OCI-LY1 (cell line): ENCODE measurements around the gene MUC13.

Experiments used
- H2AFZ ChIP-seq: fragments of 200-600 bp; sonication (generic), shearing (Covaris generic); 2 replicates; pipeline ENCODE4 v1.6.0; 2014; ENCODE audit warnings: antibody characterized with exemption, mild to moderate bottlenecking, low read length
- H3F3A ChIP-seq: fragments of 200-600 bp; sonication (generic), shearing (Covaris generic); 2 replicates; pipeline ENCODE4 v1.6.0; 2014; ENCODE audit warnings: mild to moderate bottlenecking, antibody characterized with exemption, low read length, moderate library complexity; ENCODE audit not compliant: insufficient read depth
- H3K27ac ChIP-seq: fragments of 200-600 bp; sonication (generic); 2 replicates; pipeline ENCODE4 v1.5.1; 2014; ENCODE audit warnings: low read length, mixed run types, mild to moderate bottlenecking, low read depth; ENCODE audit not compliant: poor library complexity, severe bottlenecking
- H3K27me3 ChIP-seq: fragments of 200-600 bp; sonication (generic); 2 replicates; pipeline ENCODE4 v1.6.0; 2014; ENCODE audit warnings: antibody characterized with exemption, mild to moderate bottlenecking, low read length, moderate library complexity; ENCODE audit not compliant: insufficient read depth
- H3K36me3 ChIP-seq: fragments of 200-600 bp; sonication (generic); 2 replicates; pipeline ENCODE4 v1.6.1; 2014; ENCODE audit warnings: mild to moderate bottlenecking, antibody characterized with exemption, low read length, moderate library complexity, mixed read lengths; ENCODE audit not compliant: insufficient read depth
- H3K4me1 ChIP-seq: fragments of 200-600 bp; sonication (generic); 2 replicates; pipeline ENCODE4 v1.5.1; 2014; ENCODE audit warnings: mild to moderate bottlenecking, low read length, moderate library complexity; ENCODE audit not compliant: insufficient read depth, severe bottlenecking
- H3K4me2 ChIP-seq: fragments of 200-600 bp; sonication (generic), shearing (Covaris generic); 2 replicates; pipeline ENCODE4 v1.6.1; 2014; ENCODE audit warnings: low read length
- H3K4me3 ChIP-seq: fragments of 200-600 bp; sonication (generic); 2 replicates; pipeline ENCODE4 v1.5.1; 2014; ENCODE audit warnings: low read length, low read depth, mild to moderate bottlenecking, mixed read lengths; ENCODE audit not compliant: poor library complexity, severe bottlenecking
- H3K79me2 ChIP-seq: fragments of 200-600 bp; shearing (Covaris generic); 2 replicates; pipeline ENCODE4 v1.6.1; 2016; ENCODE audit warnings: mixed run types, low read length, mixed read lengths; ENCODE audit not compliant: insufficient read depth
- H3K9ac ChIP-seq: fragments of 200-600 bp; sonication (generic), shearing (Covaris generic); 2 replicates; pipeline ENCODE4 v1.6.1; 2014; ENCODE audit warnings: mild to moderate bottlenecking, low read length, mixed read lengths
- H3K9me2 ChIP-seq: fragments of 200-600 bp; sonication (generic), shearing (Covaris generic); 2 replicates; pipeline ENCODE4 v1.6.1; 2014; ENCODE audit warnings: low read depth, mild to moderate bottlenecking, low read length, mixed read lengths
- H3K9me3 ChIP-seq: fragments of 200-600 bp; shearing (Covaris generic); 2 replicates; pipeline ENCODE4 v1.6.1; 2014; ENCODE audit warnings: low read length, mixed read lengths
- H4K20me1 ChIP-seq: fragments of 200-600 bp; sonication (generic), shearing (Covaris generic); 2 replicates; pipeline ENCODE4 v1.6.0; 2016; ENCODE audit warnings: mild to moderate bottlenecking, low read length; ENCODE audit not compliant: insufficient read depth
- EZH2 ChIP-seq: fragments of 200-600 bp; sonication (generic), shearing (Covaris generic); IDR thresholded peaks from 2 replicates; pipeline ENCODE4 v1.8.0; 2017; ENCODE audit warnings: borderline replicate concordance, mixed run types, mild to moderate bottlenecking, antibody characterized with exemption, low read length, moderate library complexity, mixed read lengths
- TF ChIP-seq, protein P1 (sequence below): fragments of 200-600 bp; sonication (generic), shearing (Covaris generic); IDR thresholded peaks from 2 replicates; pipeline ENCODE4 v1.5.1; 2017; ENCODE audit warnings: mild to moderate bottlenecking, antibody characterized with exemption, low read length, moderate library complexity, mixed read lengths

Gene MUC13

DNA sequence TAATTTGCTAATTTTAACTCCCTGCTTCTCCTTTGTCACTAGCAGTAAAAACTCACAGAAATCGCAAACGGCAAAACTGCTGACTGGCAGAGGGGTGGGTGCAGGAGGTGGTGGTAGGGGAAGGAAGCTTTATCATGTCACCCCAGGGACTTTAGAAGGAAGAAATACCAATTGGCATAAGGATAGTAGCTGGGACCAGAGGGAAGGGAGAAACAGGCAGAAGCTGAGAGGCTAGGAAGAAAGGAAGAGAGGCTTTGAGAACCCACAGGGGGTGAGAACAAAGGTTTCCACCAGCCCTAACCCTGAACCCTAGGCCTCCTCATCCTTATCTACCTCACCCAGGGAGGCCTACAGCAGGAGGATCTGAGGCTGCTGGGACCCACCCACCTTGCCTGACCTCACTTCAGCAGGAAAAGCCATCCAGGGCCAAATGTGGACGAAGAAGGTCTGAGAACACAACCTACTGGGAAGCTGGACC, 58.1 kb downstream of the MUC13 start:
- no peak overlapping the region for H3K9ac ChIP-seq
- H4K20me1 ChIP-seq: no peaks in the 10 kb centered on the region
- H3K4me1 ChIP-seq: no peaks in the 10 kb centered on the region
- no peak overlapping the region for H2AFZ ChIP-seq
- H3K9me3 ChIP-seq: no peaks in the 10 kb centered on the region
- H3K27me3 ChIP-seq: 0 out of 2 replicates have a peak, but pooled peaks cover 3% of the 10 kb centered on the region
- no peak overlapping the region for H3K4me2 ChIP-seq
- no peaks in the 10 kb centered on the region for H3K79me2 ChIP-seq
- no peak overlapping the region for H3K27ac ChIP-seq
- TF ChIP-seq EZH2: no peak
- TF ChIP-seq, protein P1, sequence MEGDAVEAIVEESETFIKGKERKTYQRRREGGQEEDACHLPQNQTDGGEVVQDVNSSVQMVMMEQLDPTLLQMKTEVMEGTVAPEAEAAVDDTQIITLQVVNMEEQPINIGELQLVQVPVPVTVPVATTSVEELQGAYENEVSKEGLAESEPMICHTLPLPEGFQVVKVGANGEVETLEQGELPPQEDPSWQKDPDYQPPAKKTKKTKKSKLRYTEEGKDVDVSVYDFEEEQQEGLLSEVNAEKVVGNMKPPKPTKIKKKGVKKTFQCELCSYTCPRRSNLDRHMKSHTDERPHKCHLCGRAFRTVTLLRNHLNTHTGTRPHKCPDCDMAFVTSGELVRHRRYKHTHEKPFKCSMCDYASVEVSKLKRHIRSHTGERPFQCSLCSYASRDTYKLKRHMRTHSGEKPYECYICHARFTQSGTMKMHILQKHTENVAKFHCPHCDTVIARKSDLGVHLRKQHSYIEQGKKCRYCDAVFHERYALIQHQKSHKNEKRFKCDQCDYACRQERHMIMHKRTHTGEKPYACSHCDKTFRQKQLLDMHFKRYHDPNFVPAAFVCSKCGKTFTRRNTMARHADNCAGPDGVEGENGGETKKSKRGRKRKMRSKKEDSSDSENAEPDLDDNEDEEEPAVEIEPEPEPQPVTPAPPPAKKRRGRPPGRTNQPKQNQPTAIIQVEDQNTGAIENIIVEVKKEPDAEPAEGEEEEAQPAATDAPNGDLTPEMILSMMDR: no peak
- H3F3A ChIP-seq: no peaks in the 10 kb centered on the region
- no peak overlapping the region for H3K4me3 ChIP-seq
- no peaks in the 10 kb centered on the region for H3K9me2 ChIP-seq
- H3K36me3 ChIP-seq: no peaks in the 10 kb centered on the region

DNA sequence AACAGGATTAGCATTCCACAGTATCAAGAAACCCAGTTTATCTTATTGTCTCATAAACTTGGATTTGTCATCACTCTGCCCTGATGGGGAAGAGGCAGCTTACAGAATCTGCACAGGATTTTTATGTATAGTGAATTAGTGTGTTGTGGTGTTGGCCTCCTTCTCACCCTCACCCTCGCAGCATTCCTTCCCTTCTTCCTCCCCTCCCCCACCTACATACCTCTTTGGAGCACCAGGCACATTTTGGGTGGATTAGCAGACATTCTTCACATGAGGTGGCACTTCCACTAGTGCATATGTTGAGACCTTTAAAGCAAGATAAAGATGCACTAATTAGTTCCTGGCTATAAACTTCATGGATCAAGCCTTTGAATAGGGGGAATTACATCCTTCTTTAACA, 61.3 kb downstream of the MUC13 start:
- Histone ChIP-seq H3F3A (no peaks in the 10 kb centered on the region), H3K27ac (no peak overlapping the region), H3K9me3 (no peaks in the 10 kb centered on the region), H3K9ac (no peak overlapping the region), H3K9me2 (no peaks in the 10 kb centered on the region), H3K4me3 (no peak overlapping the region), H3K27me3 (0 out of 2 replicates have a peak, but pooled peaks cover 3% of the 10 kb centered on the region), H4K20me1 (no peaks in the 10 kb centered on the region), H2AFZ (no peak overlapping the region), H3K36me3 (no peaks in the 10 kb centered on the region), H3K4me2 (no peak overlapping the region), H3K79me2 (no peaks in the 10 kb centered on the region), H3K4me1 (no peaks in the 10 kb centered on the region)
- TF ChIP-seq, protein P1: no peak
- TF ChIP-seq EZH2: no peak

DNA sequence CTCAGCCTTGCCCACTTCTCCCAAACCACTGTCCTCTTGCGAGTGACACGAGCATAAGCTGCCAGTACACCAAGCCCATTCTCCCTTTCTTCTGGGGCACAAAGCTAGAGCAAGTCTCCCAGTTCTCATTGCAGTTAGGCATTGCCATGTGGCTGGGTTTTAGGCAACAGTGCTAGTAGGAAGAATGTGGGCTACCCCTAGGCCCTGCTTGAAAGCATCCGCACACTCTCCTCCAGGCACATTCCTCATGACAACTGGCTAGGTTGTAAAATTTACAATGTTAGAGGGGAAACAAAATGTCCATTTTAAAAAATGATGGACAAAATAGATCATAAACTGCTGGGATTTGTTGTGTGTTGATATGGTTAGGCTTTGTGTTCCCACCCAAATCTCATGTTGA, 67.0 kb downstream of the MUC13 start:
- Histone ChIP-seq H3K36me3 (no peaks in the 10 kb centered on the region), H3K27me3 (no peaks in the 10 kb centered on the region), H3K9me2 (no peaks in the 10 kb centered on the region), H4K20me1 (no peaks in the 10 kb centered on the region), H3K4me3 (no peak overlapping the region), H3K79me2 (no peaks in the 10 kb centered on the region), H2AFZ (no peak overlapping the region), H3K4me2 (no peak overlapping the region), H3K9me3 (no peaks in the 10 kb centered on the region), H3K27ac (no peak overlapping the region), H3F3A (no peaks in the 10 kb centered on the region), H3K9ac (no peak overlapping the region), H3K4me1 (no peaks in the 10 kb centered on the region)
- no peak for TF ChIP-seq EZH2
- TF ChIP-seq, protein P1: no peak
